HUES64 (cell line): ENCODE measurements around the gene CARD9.

Experiments used
- H3K27ac ChIP-seq: 2 replicates; pipeline ENCODE4 v1.7.0; 2013; ENCODE audit warnings: low read depth, low read length, inconsistent platforms
- H3K27me3 ChIP-seq: 2 replicates; pipeline ENCODE4 v1.6.1; 2013; ENCODE audit warnings: mild to moderate bottlenecking, low read length; ENCODE audit not compliant: insufficient read depth
- H3K36me3 ChIP-seq: 2 replicates; pipeline ENCODE4 v1.6.1; 2013; ENCODE audit warnings: mild to moderate bottlenecking, low read length; ENCODE audit not compliant: insufficient read depth
- H3K4me1 ChIP-seq: 2 replicates; pipeline ENCODE4 v1.6.1; 2013; ENCODE audit warnings: mild to moderate bottlenecking, low read length, moderate library complexity; ENCODE audit not compliant: insufficient read depth
- H3K4me3 ChIP-seq: 2 replicates; pipeline ENCODE4 v1.5.1; 2013; ENCODE audit warnings: mild to moderate bottlenecking, low read length, moderate library complexity
- H3K9ac ChIP-seq: 2 replicates; pipeline ENCODE4 v1.6.1; 2013; ENCODE audit warnings: mild to moderate bottlenecking, low read depth, low read length
- H3K9me3 ChIP-seq: 2 replicates; pipeline ENCODE4 v1.6.1; 2013; ENCODE audit warnings: low read depth, low read length; ENCODE audit not compliant: insufficient read depth
- WGBS: fragments of 150-250, 120-280 bp; methylation state at CpG from one replicate; pipeline ENCODE4 v1.1.7; 2013; ENCODE audit warnings: missing lambda C conversion rate; 5-methylcytosine and 5-hydroxymethylcytosine counted together

The CARD9 gene

GRCh38 chr9:136391737-136392537, 18.5 kb upstream of the CARD9 start:
- 95% methylated on average over 28 of the region's 28 CpGs for WGBS
- no peaks in the 10 kb centered on the region for H3K9me3 ChIP-seq
- H3K9ac ChIP-seq, result no peak overlapping the region
- H3K36me3 ChIP-seq, result peaks cover 95% of the 10 kb centered on the region
- no peaks in the 10 kb centered on the region for H3K4me1 ChIP-seq
- no peaks in the 10 kb centered on the region for H3K27me3 ChIP-seq
- H3K4me3 ChIP-seq, result no peak overlapping the region
- H3K27ac ChIP-seq, result no peak overlapping the region

GRCh38 chr9:136389396-136389795, 15.9 kb upstream of the CARD9 start:
- Histone ChIP-seq H3K27ac (no peak overlapping the region), H3K4me3 (no peak overlapping the region), H3K9ac (no peak overlapping the region), H3K9me3 (no peaks in the 10 kb centered on the region), H3K27me3 (no peaks in the 10 kb centered on the region), H3K4me1 (no peaks in the 10 kb centered on the region), H3K36me3 (peaks cover 89% of the 10 kb centered on the region)
- WGBS, result 96% methylated on average over 14 of the region's 14 CpGs

- peaks cover 88% of the 10 kb centered on the region for H3K36me3 ChIP-seq
- H3K4me1 ChIP-seq, result no peaks in the 10 kb centered on the region
- H3K27me3 ChIP-seq, result no peaks in the 10 kb centered on the region
- 96% methylated on average over 19 of the region's 19 CpGs for WGBS
- no peak overlapping the region for H3K27ac ChIP-seq
- H3K9ac ChIP-seq, result no peak overlapping the region
- no peak overlapping the region for H3K4me3 ChIP-seq
- no peaks in the 10 kb centered on the region for H3K9me3 ChIP-seq
Observed at GRCh38 chr9:136387217-136387616, 13.7 kb upstream of the CARD9 start.

- no peak overlapping the region for H3K27ac ChIP-seq
- H3K36me3 ChIP-seq, result peaks cover 88% of the 10 kb centered on the region
- no peak overlapping the region for H3K4me3 ChIP-seq
- H3K27me3 ChIP-seq, result no peaks in the 10 kb centered on the region
- H3K4me1 ChIP-seq, result no peaks in the 10 kb centered on the region
- no peaks in the 10 kb centered on the region for H3K9me3 ChIP-seq
- H3K9ac ChIP-seq, result no peak overlapping the region
- 96% methylated on average over 13 of the region's 13 CpGs for whole genome bisulfite sequencing
Observed at GRCh38 chr9:136386018-136386417, 12.5 kb upstream of the CARD9 start.

GRCh38 chr9:136385015-136385414, 11.5 kb upstream of the CARD9 start:
- peaks cover 89% of the 10 kb centered on the region for H3K36me3 ChIP-seq
- 96% methylated on average over 11 of the region's 11 CpGs for WGBS
- no peak overlapping the region for H3K4me3 ChIP-seq
- H3K4me1 ChIP-seq, result no peaks in the 10 kb centered on the region
- no peak overlapping the region for H3K27ac ChIP-seq
- no peak overlapping the region for H3K9ac ChIP-seq
- no peaks in the 10 kb centered on the region for H3K9me3 ChIP-seq
- no peaks in the 10 kb centered on the region for H3K27me3 ChIP-seq

GRCh38 chr9:136383436-136383835, 10.0 kb upstream of the CARD9 start:
- Histone ChIP-seq H3K9me3 (no peaks in the 10 kb centered on the region), H3K9ac (no peak overlapping the region; the same call in 1 of the 2 replicates), H3K4me3 (no peak overlapping the region), H3K36me3 (peaks cover 83% of the 10 kb centered on the region), H3K4me1 (no peaks in the 10 kb centered on the region), H3K27me3 (no peaks in the 10 kb centered on the region), H3K27ac (no peak overlapping the region)
- WGBS, result 97% methylated on average over 20 of the region's 20 CpGs

GRCh38 chr9:136381966-136382513, 8.6 kb upstream of the CARD9 start:
- peaks cover 69% of the 10 kb centered on the region for H3K36me3 ChIP-seq
- no peaks in the 10 kb centered on the region for H3K27me3 ChIP-seq
- H3K9me3 ChIP-seq, result no peaks in the 10 kb centered on the region
- H3K4me3 ChIP-seq, result no peak overlapping the region
- H3K4me1 ChIP-seq, result no peaks in the 10 kb centered on the region
- no peak overlapping the region for H3K27ac ChIP-seq
- no peak overlapping the region for H3K9ac ChIP-seq
- WGBS, result 91% methylated on average over 25 of the region's 25 CpGs

GRCh38 chr9:136381311-136381710, 7.8 kb upstream of the CARD9 start:
- WGBS, result 95% methylated on average over 9 of the region's 9 CpGs
- Histone ChIP-seq H3K4me3 (no peak overlapping the region), H3K9ac (no peak overlapping the region), H3K36me3 (peaks cover 72% of the 10 kb centered on the region), H3K27ac (no peak overlapping the region), H3K27me3 (no peaks in the 10 kb centered on the region), H3K4me1 (no peaks in the 10 kb centered on the region), H3K9me3 (no peaks in the 10 kb centered on the region)

- WGBS, result 95% methylated on average over 17 of the region's 17 CpGs
- H3K9me3 ChIP-seq, result no peaks in the 10 kb centered on the region
- H3K27me3 ChIP-seq, result no peaks in the 10 kb centered on the region
- H3K9ac ChIP-seq, result no peak overlapping the region
- H3K4me1 ChIP-seq, result no peaks in the 10 kb centered on the region
- no peak overlapping the region for H3K27ac ChIP-seq
- H3K4me3 ChIP-seq, result no peak overlapping the region
- H3K36me3 ChIP-seq, result peaks cover 74% of the 10 kb centered on the region
Observed at GRCh38 chr9:136380381-136380780, 6.9 kb upstream of the CARD9 start.

- H3K36me3 ChIP-seq, result peaks cover 74% of the 10 kb centered on the region
- 90% methylated on average over 11 of the region's 11 CpGs for WGBS
- H3K9me3 ChIP-seq, result no peaks in the 10 kb centered on the region
- no peak overlapping the region for H3K27ac ChIP-seq
- H3K27me3 ChIP-seq, result no peaks in the 10 kb centered on the region
- no peak overlapping the region for H3K4me3 ChIP-seq
- no peaks in the 10 kb centered on the region for H3K4me1 ChIP-seq
- H3K9ac ChIP-seq, result no peak overlapping the region
Observed at GRCh38 chr9:136379891-136380290, 6.4 kb upstream of the CARD9 start.

- H3K9me3 ChIP-seq, result no peaks in the 10 kb centered on the region
- peaks cover 73% of the 10 kb centered on the region for H3K36me3 ChIP-seq
- H3K4me3 ChIP-seq, result no peak overlapping the region
- 96% methylated on average over 11 of the region's 11 CpGs for WGBS
- H3K27me3 ChIP-seq, result no peaks in the 10 kb centered on the region
- H3K27ac ChIP-seq, result no peak overlapping the region
- H3K4me1 ChIP-seq, result no peaks in the 10 kb centered on the region
- no peak overlapping the region for H3K9ac ChIP-seq
Observed at GRCh38 chr9:136379401-136379800, 5.9 kb upstream of the CARD9 start.

GRCh38 chr9:136379003-136379287, 5.5 kb upstream of the CARD9 start:
- Histone ChIP-seq H3K9me3 (no peaks in the 10 kb centered on the region), H3K4me3 (no peak overlapping the region), H3K36me3 (peaks cover 69% of the 10 kb centered on the region), H3K4me1 (no peaks in the 10 kb centered on the region), H3K9ac (no peak overlapping the region), H3K27ac (no peak overlapping the region), H3K27me3 (no peaks in the 10 kb centered on the region)
- 96% methylated on average over 18 of the region's 18 CpGs for WGBS
